Measurements from ENCODE around the gene PLA2G2E.
A peak's percentile ranks its signal among the peaks of the same experiment; 100 is the strongest.
"Not testable (repeated sequence)": the region's sequence is repeated elsewhere in the genome, so short reads cannot be mapped to it uniquely, and the experiment has no call there.

Gene PLA2G2E

GRCh38 chr1:19927130-19927421, 3.7 kb upstream of the PLA2G2E start:
- DNase-seq (ENCODE audit: low spot score), result not testable (repeated sequence)

GRCh38 chr1:19926296-19927129, 3.1 kb upstream of the PLA2G2E start:
- no peak for DNase-seq (ENCODE audit: low spot score)

GRCh38 chr1:19925342-19926070, 2.1 kb upstream of the PLA2G2E start:
- no peak for DNase-seq (ENCODE audit: low spot score)

GRCh38 chr1:19923953-19924346, 533 bp upstream of the PLA2G2E start:
- no peak for DNase-seq (ENCODE audit: low spot score)

- DNase-seq (ENCODE audit: low spot score), result no peak
Measured at GRCh38 chr1:19922015-19922688, 1.3 kb downstream of the PLA2G2E start.

GRCh38 chr1:19921310-19921709, 2.1 kb downstream of the PLA2G2E start:
- DNase-seq (ENCODE audit: low spot score), result no peak

GRCh38 chr1:19920132-19920710, 3.2 kb downstream of the PLA2G2E start:
- no peak for DNase-seq (ENCODE audit: low spot score)

- DNase-seq (ENCODE audit: low spot score), result peak; percentile 89
Measured at GRCh38 chr1:19918057-19918456, 5.4 kb downstream of the PLA2G2E start.

GRCh38 chr1:19910650-19911049, 12.8 kb downstream of the PLA2G2E start:
- DNase-seq (ENCODE audit: low spot score), result no peak

- no peak for DNase-seq (ENCODE audit: low spot score)
Measured at GRCh38 chr1:19909971-19910370, 13.4 kb downstream of the PLA2G2E start.

GRCh38 chr1:19909392-19909791, 14.0 kb downstream of the PLA2G2E start:
- no peak for DNase-seq (ENCODE audit: low spot score)

- DNase-seq (ENCODE audit: low spot score), result no peak
Measured at GRCh38 chr1:19907456-19907855, 16.0 kb downstream of the PLA2G2E start.

- no peak for DNase-seq (ENCODE audit: low spot score)
Measured at GRCh38 chr1:19903621-19904020, 19.8 kb downstream of the PLA2G2E start.

- no peak for DNase-seq (ENCODE audit: low spot score)
Measured at GRCh38 chr1:19901653-19902052, 21.8 kb downstream of the PLA2G2E start.

GRCh38 chr1:19894218-19894617, 29.2 kb downstream of the PLA2G2E start:
- no peak for DNase-seq (ENCODE audit: low spot score)

- no peak for DNase-seq (ENCODE audit: low spot score)
Measured at GRCh38 chr1:19893687-19894086, 29.7 kb downstream of the PLA2G2E start.

- DNase-seq (ENCODE audit: low spot score), result no peak
Measured at GRCh38 chr1:19892628-19893168, 30.7 kb downstream of the PLA2G2E start.

GRCh38 chr1:19892129-19892528, 31.3 kb downstream of the PLA2G2E start:
- DNase-seq (ENCODE audit: low spot score), result no peak

GRCh38 chr1:19889656-19890055, 33.8 kb downstream of the PLA2G2E start:
- DNase-seq (ENCODE audit: low spot score), result peak; percentile 18

- no peak for DNase-seq (ENCODE audit: low spot score)
Measured at GRCh38 chr1:19888112-19888511, 35.3 kb downstream of the PLA2G2E start.

- DNase-seq (ENCODE audit: low spot score), result no peak
Measured at GRCh38 chr1:19885821-19886220, 37.6 kb downstream of the PLA2G2E start.

- DNase-seq (ENCODE audit: low spot score), result no peak
Measured at GRCh38 chr1:19884312-19884711, 39.1 kb downstream of the PLA2G2E start.

Data from COLO829 (cell line).